ENCODE results near the gene TACC2.
A peak's percentile ranks its signal among the peaks of the same experiment; 100 is the strongest.
"Not testable (repeated sequence)": the region's sequence is repeated elsewhere in the genome, so short reads cannot be mapped to it uniquely, and the experiment has no call there.

The TACC2 gene

DNA sequence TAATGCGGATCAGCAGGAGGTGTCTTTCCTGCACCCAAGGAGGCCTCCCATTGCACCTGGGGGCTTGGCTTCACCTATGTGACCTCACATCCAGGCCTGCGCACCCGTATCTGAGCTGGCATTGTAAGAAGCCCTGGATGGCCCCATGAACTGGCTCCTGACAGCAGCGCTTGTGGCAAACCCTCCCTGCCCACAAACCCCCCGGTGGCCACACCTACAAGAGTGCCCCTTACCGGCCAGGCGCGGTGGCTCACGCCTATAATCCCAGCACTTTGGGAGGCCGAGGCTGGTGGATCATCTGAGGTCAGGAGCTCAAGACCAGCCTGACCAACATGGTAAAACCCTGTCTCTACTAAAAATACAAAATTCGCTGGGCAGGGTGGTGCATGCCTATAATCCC lies 107.2 kb downstream of the TACC2 start:
- not testable (repeated sequence) for DNase-seq (ENCODE audit: low read depth)

DNA sequence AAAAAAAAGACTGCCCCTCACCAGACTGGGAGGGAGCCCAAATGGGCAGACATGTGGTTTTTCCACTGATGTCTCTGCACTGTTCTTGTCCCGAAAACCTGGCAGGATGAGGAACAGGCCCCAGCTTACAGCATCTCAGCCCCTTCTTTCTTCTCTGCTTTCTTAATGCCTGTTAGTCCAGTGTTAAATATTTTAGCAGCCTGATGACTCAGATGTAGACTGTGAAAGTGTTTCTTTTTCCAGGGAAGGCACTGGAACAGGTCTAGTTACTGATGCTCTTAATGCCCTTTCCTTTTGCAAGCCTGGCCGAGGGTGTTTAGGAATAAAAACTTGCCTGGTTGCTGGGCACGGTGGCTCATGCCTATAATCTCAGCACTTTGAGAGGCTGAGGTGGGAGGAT lies 107.7 kb downstream of the TACC2 start:
- DNase-seq (ENCODE audit: low read depth) = no peak

DNA sequence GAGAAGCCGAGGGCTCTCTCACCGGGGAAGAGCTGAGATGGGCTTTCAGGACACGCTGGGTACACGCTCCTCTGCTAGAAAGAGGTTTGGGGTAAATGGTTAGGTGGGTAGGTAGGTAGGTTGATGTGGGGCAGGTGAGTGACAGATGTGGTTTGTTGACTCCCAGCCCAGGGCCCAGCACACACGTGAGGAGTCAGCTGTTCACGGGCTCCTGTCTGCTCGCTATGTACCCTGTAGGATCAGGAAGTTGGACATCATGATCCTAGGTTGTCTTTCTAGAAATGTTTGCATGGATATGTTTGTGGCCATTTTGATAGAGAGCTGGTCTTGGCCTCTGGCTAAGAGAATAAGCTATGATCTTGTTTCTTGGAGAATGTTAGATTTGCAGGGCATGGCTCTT lies 109.0 kb downstream of the TACC2 start:
- no peak for DNase-seq (ENCODE audit: low read depth)

- DNase-seq (ENCODE audit: low read depth) = no peak
Observed at GRCh38 chr10:122098924-122099323, 110.0 kb downstream of the TACC2 start.

DNA sequence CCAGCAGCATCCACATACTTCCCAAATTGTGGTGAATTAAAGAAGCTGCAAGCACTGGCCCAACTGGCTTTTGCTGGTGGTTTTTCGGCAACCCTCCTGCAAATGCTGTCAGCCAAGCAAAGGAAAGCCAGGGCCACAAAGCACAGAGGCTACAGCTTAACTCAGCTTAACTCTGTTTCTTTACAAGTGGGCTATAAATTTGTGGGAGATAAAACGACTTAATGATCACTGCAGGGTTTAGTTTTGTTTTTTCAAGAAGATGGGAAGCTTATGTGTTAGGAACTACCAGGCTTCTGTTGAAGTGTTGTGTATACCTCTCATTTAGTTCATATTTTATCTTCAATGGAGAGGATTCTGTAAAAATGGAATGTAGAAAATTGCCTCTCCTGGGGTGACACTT lies 110.6 kb downstream of the TACC2 start:
- DNase-seq (ENCODE audit: low read depth) = no peak

GRCh38 chr10:122102146-122102868 lies 113.3 kb downstream of the TACC2 start:
- no peak for DNase-seq (ENCODE audit: low read depth)

DNA sequence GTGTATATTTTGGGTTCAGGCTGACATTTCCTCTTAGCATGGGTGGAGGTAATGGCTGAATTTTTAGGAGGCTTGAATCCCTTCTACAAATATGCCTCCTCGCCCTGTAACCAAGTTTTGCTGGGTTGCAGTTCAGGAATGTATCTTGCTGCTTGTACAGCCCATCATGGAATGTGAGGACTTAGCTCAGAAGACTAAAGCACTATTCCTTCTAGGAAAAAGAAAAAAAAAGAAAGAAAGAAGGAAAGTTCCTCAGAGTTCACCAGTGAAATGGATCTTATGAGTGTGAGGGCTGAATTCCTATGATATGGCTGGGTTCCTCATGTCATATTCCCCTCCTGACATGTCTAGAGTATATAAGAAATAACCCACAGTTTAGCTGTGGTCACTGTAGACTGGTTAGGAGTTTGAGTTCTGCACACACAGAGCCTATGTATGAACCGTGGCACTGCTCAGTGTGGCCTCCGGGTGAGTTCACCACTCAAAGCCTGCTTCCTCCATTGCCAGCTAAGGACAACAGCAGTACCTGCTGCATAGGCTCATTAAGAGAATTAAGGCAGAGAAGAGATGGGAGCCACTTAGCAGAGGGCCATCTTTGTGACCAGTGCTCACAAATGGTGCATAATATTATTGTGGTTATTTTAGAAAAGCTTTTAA lies 114.0 kb downstream of the TACC2 start:
- no peak for DNase-seq (ENCODE audit: low read depth)

DNA sequence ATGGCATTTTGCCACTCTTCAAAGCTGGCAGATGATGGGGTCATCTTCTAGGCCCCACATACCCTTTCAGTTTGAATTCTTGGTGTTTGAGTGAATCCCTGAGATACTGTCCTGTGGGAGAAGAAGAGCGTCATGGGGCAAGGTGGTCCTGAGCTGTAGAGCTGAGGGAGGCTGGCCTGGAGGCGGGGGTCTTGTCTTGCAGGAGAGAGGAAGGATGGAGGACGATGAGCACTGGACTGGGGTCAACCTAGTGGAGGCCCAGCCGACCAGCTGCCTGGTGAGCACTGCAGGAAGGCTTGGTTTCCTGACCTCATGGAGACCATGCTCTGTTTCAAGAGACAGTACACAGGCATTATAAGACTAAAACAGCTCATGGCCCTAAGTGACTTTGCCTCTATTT lies 114.6 kb downstream of the TACC2 start:
- DNase-seq (ENCODE audit: low read depth) = no peak

- not testable (repeated sequence) for DNase-seq (ENCODE audit: low read depth)
Observed at GRCh38 chr10:122108786-122109185, 119.8 kb downstream of the TACC2 start.

- DNase-seq (ENCODE audit: low read depth) = no peak
Observed at GRCh38 chr10:122112021-122112616, 123.2 kb downstream of the TACC2 start.

GRCh38 chr10:122112625-122113160 lies 123.7 kb downstream of the TACC2 start:
- DNase-seq (ENCODE audit: low read depth) = no peak

DNA sequence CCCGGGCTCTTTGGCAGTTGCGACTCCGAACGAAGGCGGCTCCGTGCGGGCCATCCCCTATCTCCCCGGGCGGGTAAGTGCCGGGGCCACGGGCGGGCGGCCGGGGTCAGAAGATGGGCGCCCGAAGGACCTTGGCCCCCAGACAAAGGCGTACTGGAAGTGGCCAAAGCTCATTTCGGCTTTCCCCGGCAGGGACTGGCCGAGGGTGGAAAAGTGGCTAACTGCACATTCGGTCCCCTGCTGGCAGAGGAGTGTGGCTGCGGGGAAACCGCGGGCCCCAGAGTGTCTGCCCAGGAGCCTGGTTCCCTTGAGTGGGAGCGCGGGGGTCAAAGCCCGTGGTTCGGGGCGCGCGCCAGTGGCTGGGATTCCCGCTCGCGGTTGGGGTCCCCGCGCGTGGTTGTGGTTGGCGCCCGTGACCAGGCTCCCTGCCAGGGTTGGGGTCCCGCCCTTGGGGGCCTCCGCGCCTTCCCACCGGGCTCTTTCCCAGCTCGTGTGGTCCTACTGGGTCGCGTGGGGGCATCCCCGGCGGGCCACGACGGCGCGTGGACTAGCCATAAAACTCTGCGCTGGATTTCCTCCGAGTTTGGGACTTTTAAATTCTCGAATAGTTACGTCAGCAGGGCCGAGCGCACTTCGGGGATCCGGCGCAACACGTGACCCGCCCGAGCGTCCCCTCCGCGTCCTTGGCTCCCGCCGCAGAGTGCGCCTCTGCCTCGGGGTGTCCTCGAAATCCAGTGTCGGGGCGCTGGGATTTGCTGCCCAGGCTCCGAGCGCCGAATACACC lies 124.4 kb downstream of the TACC2 start:
- DNase-seq (ENCODE audit: low read depth) = peak; percentile 2

- no peak for DNase-seq (ENCODE audit: low read depth)
Observed at GRCh38 chr10:122113945-122114747, 125.2 kb downstream of the TACC2 start.

DNA sequence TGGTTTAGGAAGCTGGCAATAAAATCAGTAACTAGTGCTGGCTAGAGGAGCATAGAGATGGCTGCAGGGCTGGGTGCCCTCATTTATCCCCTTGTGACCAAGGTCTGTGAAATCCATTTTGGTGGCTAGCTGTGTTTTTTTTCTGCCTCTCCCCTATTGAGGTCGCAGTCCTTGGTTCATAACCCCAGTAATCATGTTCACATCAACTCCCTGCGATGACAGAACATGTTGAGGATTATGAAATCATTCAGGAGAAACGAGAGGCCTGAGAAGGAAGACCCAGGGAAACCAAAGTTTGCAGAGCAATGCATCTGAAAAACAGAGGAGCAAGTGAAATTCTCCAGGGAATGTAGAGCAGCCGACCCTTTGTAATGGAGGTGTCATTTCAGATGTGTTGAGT lies 126.9 kb downstream of the TACC2 start:
- no peak for DNase-seq (ENCODE audit: low read depth)

- DNase-seq (ENCODE audit: low read depth) = no peak
Observed at GRCh38 chr10:122116331-122116730, 127.4 kb downstream of the TACC2 start.

- no peak for DNase-seq (ENCODE audit: low read depth)
Observed at GRCh38 chr10:122117475-122117874, 128.5 kb downstream of the TACC2 start.

GRCh38 chr10:122120008-122120744 lies 131.2 kb downstream of the TACC2 start:
- DNase-seq (ENCODE audit: low read depth) = no peak

GRCh38 chr10:122121059-122121458 lies 132.1 kb downstream of the TACC2 start:
- no peak for DNase-seq (ENCODE audit: low read depth)

DNA sequence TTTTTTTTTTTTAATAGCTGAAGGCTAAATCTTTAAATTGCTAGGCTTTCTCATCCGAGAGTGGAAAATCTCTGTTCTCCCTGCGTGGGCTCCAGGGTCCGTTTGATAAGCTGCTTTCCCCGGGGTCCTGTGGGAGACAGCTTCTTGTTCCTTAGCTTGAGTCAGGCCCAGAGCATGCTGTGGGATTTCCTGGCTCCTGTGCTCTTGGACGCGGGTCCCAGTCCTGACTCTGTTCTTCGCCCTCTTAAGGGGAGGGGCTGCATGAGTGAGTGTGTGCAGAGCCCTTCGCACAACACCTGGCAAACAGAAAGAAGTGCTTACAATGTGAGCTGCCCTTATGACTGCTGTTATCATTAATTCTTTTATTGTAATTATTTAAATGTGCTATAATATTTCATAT lies 133.5 kb downstream of the TACC2 start:
- DNase-seq (ENCODE audit: low read depth) = no peak

GRCh38 chr10:122123186-122123585 lies 134.2 kb downstream of the TACC2 start:
- no peak for DNase-seq (ENCODE audit: low read depth)

GRCh38 chr10:122124342-122124741 lies 135.4 kb downstream of the TACC2 start:
- DNase-seq (ENCODE audit: low read depth) = no peak
